GM20000 (cell line): ENCODE data around the gene P2RX7.

Source experiments
- DNase-seq: peaks from one replicate; pipeline ENCODE4 v3.0.0; 2012; ENCODE audit warnings: low spot score
- TF ChIP-seq, protein P1 (sequence below): IDR thresholded peaks from 2 replicates; pipeline ENCODE4 v1.5.1; 2012; ENCODE audit warnings: mild to moderate bottlenecking, control low read depth; ENCODE audit errors: extremely low read depth, missing control alignments

Gene P2RX7

GRCh38 chr12:121228919-121229665 lies 96.4 kb downstream of the P2RX7 start:
- TF ChIP-seq, protein P1, sequence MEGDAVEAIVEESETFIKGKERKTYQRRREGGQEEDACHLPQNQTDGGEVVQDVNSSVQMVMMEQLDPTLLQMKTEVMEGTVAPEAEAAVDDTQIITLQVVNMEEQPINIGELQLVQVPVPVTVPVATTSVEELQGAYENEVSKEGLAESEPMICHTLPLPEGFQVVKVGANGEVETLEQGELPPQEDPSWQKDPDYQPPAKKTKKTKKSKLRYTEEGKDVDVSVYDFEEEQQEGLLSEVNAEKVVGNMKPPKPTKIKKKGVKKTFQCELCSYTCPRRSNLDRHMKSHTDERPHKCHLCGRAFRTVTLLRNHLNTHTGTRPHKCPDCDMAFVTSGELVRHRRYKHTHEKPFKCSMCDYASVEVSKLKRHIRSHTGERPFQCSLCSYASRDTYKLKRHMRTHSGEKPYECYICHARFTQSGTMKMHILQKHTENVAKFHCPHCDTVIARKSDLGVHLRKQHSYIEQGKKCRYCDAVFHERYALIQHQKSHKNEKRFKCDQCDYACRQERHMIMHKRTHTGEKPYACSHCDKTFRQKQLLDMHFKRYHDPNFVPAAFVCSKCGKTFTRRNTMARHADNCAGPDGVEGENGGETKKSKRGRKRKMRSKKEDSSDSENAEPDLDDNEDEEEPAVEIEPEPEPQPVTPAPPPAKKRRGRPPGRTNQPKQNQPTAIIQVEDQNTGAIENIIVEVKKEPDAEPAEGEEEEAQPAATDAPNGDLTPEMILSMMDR = no peak
- no peak for DNase-seq

DNA sequence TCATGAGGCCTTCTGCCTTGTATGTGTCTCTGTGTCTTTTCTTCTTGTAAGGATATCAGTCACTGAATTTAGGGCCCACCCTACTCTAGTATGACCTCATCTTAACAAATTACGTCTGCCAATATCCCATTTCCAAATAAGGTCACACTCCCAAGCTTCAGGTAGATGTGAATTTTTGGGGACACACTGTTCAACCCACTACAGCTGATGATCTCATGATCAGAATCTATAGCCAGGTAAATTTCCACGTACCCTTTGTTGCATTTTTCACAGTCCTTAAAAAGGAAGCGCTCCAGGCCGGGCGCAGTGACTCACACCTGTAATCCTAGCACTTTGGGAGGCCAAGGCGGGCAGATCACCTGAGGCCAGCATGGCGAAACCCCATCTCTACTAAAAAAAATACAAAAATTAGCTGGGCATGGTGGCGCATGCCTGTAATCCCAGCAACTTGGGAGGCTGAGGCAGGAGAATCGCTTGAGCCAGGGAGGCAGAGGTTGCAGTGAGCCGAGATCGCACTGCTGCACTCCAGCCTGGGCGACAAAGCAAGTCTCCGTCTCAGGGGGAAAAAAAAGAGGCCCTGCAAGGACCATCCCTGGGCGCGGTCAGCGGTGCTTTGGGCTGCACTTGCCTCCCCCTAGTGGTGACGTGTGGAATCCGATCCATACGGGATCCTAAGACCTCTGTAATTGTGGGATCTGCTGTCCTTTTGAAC lies 97.3 kb downstream of the P2RX7 start:
- peak; percentile 81 for DNase-seq
- TF ChIP-seq, protein P1 = peak; percentile 52

DNA sequence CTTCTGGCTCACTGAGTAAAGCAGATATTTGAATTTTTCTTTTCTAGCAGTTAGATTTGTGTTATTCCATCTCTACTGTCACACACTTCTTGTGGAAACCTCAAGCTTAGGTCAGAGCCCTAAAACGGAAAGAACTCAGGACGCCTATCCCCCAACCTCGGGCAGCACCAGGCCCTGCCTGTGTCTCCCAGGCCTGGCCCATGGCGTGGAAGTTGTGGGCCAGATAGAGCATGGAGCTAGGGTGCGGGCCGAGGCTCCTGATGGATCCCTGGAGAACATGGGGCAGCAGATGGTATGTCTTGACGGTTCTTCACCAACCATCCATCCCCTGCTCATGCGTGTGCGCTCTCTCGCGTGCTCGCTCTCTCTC lies 97.8 kb downstream of the P2RX7 start:
- no peak for DNase-seq
- TF ChIP-seq, protein P1 = no peak

- TF ChIP-seq, protein P1 = no peak
- no peak for DNase-seq
Measured at GRCh38 chr12:121232163-121232562, 99.5 kb downstream of the P2RX7 start.

GRCh38 chr12:121232977-121233627 lies 100.4 kb downstream of the P2RX7 start:
- DNase-seq = no peak
- TF ChIP-seq, protein P1 = no peak

- no peak for DNase-seq
- TF ChIP-seq, protein P1 = no peak
Measured at GRCh38 chr12:121233628-121234020, 100.9 kb downstream of the P2RX7 start.

DNA sequence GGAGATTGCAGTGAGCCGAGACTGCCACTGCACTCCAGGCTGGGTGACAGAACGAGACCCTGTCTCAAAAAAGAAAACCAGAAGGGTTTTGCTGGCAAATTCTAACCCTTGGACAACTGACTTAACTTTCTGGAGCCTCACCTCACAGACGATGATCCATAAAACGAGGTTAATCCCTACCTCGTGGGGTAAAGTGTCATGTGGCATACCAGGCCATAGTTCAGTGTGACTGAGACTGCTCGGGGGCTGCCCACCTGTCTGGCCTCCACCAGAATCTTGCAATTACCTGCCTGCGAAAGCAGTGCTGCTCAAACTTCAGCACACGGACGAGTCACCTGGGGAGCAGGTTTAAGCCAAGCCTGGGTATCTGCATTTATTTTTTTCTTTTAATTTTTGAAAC lies 104.1 kb downstream of the P2RX7 start:
- DNase-seq = no peak
- TF ChIP-seq, protein P1 = no peak
